ENCODE measurements around the gene USP17L17.
"Not testable (repeated sequence)": the region's sequence is repeated elsewhere in the genome, so short reads cannot be mapped to it uniquely, and the experiment has no call there.

Gene USP17L17, protein sequence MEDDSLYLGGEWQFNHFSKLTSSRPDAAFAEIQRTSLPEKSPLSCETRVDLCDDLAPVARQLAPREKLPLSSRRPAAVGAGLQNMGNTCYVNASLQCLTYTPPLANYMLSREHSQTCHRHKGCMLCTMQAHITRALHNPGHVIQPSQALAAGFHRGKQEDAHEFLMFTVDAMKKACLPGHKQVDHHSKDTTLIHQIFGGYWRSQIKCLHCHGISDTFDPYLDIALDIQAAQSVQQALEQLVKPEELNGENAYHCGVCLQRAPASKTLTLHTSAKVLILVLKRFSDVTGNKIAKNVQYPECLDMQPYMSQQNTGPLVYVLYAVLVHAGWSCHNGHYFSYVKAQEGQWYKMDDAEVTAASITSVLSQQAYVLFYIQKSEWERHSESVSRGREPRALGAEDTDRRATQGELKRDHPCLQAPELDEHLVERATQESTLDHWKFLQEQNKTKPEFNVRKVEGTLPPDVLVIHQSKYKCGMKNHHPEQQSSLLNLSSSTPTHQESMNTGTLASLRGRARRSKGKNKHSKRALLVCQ

GRCh38 chr4:9243579-9243978 lies at the start of gene USP17L17:
Gene USP17L17, plus strand, starts transcription at chr4:9243879. Its CDS starts 0 bp downstream, at chr4:9243879.
- not testable (repeated sequence) for DNase-seq

- not testable (repeated sequence) for DNase-seq
These were observed 33.3 kb upstream of the USP17L17 start, which contains the start of gene USP17L10 for GRCh38 chr4:9210357-9210756. Gene USP17L10, plus strand, starts transcription at chr4:9210657. Its CDS starts 0 bp downstream, at chr4:9210657.

- not testable (repeated sequence) for DNase-seq
These were observed 29.0 kb upstream of the USP17L17 start for GRCh38 chr4:9214701-9215100.

DNA sequence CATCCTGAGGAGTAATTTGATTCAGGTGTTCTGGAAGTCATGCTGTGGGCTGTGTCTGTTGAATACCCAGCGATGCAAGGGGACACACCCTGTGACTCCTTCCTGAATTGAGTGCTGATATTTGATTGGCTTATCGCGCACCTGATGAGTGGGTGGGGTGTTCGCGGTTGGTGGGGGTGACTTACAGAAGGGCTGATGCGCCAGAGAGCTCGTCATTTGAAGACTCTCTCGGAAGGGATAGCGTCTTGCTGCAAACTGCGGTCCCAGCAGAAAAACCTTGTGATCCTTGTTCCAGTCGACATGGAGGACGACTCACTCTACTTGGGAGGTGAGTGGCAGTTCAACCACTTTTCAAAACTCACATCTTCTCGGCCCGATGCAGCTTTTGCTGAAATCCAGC lies 28.6 kb upstream of the USP17L17 start, which contains the start of gene USP17L11:
USP17L11 (plus strand) TSS at position 301 of the 400 bp plus-strand sequence; CDS start at position 301, 0 bp downstream.
- DNase-seq: not testable (repeated sequence)

- DNase-seq: not testable (repeated sequence)
These were observed 23.8 kb upstream of the USP17L17 start, which contains the start of gene USP17L12 for GRCh38 chr4:9219852-9220251. Gene USP17L12, plus strand, starts transcription at chr4:9220152. Its CDS starts 0 bp downstream, at chr4:9220152.

DNA sequence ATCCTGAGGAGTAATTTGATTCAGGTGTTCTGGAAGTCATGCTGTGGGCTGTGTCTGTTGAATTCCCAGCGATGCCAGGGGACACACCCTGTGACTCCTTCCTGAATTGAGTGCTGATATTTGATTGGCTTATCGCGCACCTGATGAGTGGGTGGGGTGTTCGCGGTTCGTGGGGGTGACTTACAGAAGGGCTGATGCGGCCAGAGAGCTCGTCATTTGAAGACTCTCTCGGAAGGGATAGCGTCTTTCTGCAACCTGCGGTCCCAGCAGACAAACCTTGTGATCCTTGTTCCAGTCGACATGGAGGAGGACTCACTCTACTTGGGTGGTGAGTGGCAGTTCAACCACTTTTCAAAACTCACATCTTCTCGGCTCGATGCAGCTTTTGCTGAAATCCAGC lies 19.1 kb upstream of the USP17L17 start, which contains the start of gene USP17L13:
USP17L13 (plus strand) TSS at position 301 of the 400 bp plus-strand sequence; CDS start at position 301, 0 bp downstream.
- not testable (repeated sequence) for DNase-seq

GRCh38 chr4:9230249-9230648 lies 13.4 kb upstream of the USP17L17 start:
- DNase-seq: not testable (repeated sequence)

DNA sequence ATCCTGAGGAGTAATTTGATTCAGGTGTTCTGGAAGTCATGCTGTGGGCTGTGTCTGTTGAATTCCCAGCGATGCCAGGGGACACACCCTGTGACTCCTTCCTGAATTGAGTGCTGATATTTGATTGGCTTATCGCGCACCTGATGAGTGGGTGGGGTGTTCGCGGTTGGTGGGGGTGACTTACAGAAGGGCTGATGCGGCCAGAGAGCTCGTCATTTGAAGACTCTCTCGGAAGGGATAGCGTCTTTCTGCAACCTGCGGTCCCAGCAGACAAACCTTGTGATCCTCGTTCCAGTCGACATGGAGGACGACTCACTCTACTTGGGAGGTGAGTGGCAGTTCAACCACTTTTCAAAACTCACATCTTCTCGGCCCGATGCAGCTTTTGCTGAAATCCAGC lies 9.6 kb upstream of the USP17L17 start, which contains the start of gene USP17L15:
USP17L15 (plus strand) TSS at position 301 of the 400 bp plus-strand sequence; CDS start at position 301, 0 bp downstream.
- not testable (repeated sequence) for DNase-seq

DNA sequence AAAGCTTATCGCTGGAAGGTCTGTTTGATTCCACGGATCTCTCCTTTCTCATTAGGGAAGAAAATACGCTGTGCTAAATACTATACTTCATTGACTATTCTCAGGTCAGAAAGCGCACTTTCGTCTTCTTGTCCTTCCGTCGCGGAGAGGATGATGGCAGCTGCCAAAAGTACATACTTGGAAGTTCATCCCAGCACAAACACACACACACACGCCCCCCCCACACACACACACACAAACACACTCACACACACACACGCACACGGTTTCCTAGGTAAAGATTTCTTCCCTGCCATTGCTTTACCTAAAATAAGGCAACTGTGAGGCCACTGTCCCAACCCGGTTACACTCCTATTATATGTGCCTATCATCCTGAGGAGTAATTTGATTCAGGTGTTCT lies 5.2 kb upstream of the USP17L17 start:
- DNase-seq: not testable (repeated sequence)

DNA sequence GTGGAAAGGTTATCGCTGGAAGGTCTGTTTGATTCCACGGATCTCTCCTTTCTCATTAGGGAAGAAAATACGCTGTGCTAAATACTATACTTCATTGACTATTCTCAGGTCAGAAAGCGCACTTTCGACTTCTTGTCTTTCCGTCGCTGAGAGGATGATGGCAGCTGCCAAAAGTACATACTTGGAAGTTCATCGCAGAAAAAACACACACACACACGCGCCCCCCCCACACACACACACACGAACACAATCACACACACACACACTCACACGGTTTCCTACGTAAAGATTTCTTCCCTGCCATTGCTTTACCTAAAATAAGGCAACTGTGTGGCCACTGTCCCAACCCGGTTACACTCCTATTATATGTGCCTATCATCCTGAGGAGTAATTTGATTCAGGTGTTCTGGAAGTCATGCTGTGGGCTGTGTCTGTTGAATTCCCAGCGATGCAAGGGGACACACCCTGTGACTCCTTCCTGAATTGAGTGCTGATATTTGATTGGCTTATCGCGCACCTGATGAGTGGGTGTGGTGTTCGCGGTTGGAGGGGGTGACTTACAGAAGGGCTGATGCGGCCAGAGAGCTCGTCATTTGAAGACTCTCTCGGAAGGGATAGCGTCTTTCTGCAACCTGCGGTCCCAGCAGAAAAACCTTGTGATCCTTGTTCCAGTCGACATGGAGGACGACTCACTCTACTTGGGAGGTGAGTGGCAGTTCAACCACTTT lies 4.4 kb downstream of the USP17L17 start, which contains the start of gene USP17L18:
USP17L18 (plus strand) TSS at position 678 of the 728 bp plus-strand sequence; CDS start at position 678, 0 bp downstream.
- not testable (repeated sequence) for DNase-seq

DNA sequence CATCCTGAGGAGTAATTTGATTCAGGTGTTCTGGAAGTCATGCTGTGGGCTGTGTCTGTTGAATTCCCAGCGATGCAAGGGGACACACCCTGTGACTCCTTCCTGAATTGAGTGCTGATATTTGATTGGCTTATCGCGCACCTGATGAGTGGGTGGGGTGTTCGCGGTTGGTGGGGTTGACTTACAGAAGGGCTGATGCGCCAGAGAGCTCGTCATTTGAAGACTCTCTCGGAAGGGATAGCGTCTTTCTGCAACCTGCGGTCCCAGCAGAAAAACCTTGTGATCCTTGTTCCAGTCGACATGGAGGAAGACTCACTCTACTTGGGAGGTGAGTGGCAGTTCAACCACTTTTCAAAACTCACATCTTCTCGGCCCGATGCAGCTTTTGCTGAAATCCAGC lies 9.4 kb downstream of the USP17L17 start, which contains the start of gene USP17L19:
USP17L19 (plus strand) TSS at position 301 of the 400 bp plus-strand sequence; CDS start at position 301, 0 bp downstream.
- DNase-seq: not testable (repeated sequence)

DNA sequence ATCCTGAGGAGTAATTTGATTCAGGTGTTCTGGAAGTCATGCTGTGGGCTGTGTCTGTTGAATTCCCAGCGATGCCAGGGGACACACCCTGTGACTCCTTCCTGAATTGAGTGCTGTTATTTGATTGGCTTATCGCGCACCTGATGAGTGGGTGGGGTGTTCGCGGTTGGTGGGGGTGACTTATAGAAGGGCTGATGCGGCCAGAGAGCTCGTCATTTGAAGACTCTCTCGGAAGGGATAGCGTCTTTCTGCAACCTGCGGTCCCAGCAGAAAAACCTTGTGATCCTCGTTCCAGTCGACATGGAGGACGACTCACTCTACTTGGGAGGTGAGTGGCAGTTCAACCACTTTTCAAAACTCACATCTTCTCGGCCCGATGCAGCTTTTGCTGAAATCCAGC lies 14.1 kb downstream of the USP17L17 start, which contains the start of gene USP17L20:
USP17L20 (plus strand) TSS at position 301 of the 400 bp plus-strand sequence; CDS start at position 301, 0 bp downstream.
- DNase-seq: not testable (repeated sequence)

DNA sequence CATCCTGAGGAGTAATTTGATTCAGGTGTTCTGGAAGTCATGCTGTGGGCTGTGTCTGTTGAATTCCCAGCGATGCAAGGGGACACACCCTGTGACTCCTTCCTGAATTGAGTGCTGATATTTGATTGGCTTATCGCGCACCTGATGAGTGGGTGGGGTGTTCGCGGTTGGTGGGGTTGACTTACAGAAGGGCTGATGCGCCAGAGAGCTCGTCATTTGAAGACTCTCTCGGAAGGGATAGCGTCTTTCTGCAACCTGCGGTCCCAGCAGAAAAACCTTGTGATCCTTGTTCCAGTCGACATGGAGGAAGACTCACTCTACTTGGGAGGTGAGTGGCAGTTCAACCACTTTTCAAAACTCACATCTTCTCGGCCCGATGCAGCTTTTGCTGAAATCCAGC lies 18.9 kb downstream of the USP17L17 start, which contains the start of gene USP17L21:
USP17L21 (plus strand) TSS at position 301 of the 400 bp plus-strand sequence; CDS start at position 301, 0 bp downstream.
- not testable (repeated sequence) for DNase-seq

- DNase-seq: not testable (repeated sequence)
These were observed 23.6 kb downstream of the USP17L17 start, which contains the start of gene USP17L22 for GRCh38 chr4:9267319-9267718. Gene USP17L22, plus strand, starts transcription at chr4:9267619. Its CDS starts 0 bp downstream, at chr4:9267619.

GRCh38 chr4:9271719-9272118 lies 28.0 kb downstream of the USP17L17 start:
- not testable (repeated sequence) for DNase-seq

Measured in RPMI8226 (cell line).